Measurements from ENCODE around the gene ESYT3.

- TF ChIP-seq CTCF (conservative IDR thresholded peaks at IDR 0.05 in 1 of 2, IDR thresholded peaks at IDR 0.05 in 1 of 2; ENCODE audit: low read depth in 1 of 2, low read length in 2 of 2), result no peak
- TF ChIP-seq EZH2 (IDR thresholded peaks at IDR 0.05; ENCODE audit: low read length, missing control alignments), result no peak
Observed at GRCh38 chr3:138477801-138478200, 43.4 kb downstream of the ESYT3 start.

Measured in fibroblast of lung (primary cell).